GM18858 (cell line): ENCODE results near the gene PLEKHN1.
"Not testable (repeated sequence)": the region's sequence is repeated elsewhere in the genome, so short reads cannot be mapped to it uniquely, and the experiment has no call there.

Source experiments
- ATAC-seq: cut with Tn5 transposase; IDR thresholded peaks from one replicate; pipeline ENCODE4 v1.9.1; 2021; ENCODE audit not compliant: unreplicated experiment

PLEKHN1 gene

GRCh38 chr1:991275-991674 lies 25.0 kb downstream of the PLEKHN1 start:
- ATAC-seq, result not testable (repeated sequence)

- ATAC-seq, result no peak
These were observed 25.6 kb downstream of the PLEKHN1 start for GRCh38 chr1:991895-992294.

GRCh38 chr1:992362-992761 lies 26.1 kb downstream of the PLEKHN1 start:
- no peak for ATAC-seq

- ATAC-seq, result no peak
These were observed 27.2 kb downstream of the PLEKHN1 start for GRCh38 chr1:993379-993995.

- ATAC-seq, result not testable (repeated sequence)
These were observed 28.3 kb downstream of the PLEKHN1 start for GRCh38 chr1:994546-994945.

- ATAC-seq, result no peak
These were observed 29.7 kb downstream of the PLEKHN1 start for GRCh38 chr1:995665-996633.

- ATAC-seq, result no peak
These were observed 30.8 kb downstream of the PLEKHN1 start for GRCh38 chr1:996851-997712.

- no peak for ATAC-seq
These were observed 31.4 kb downstream of the PLEKHN1 start for GRCh38 chr1:997713-997992.

- no peak for ATAC-seq
These were observed 31.9 kb downstream of the PLEKHN1 start for GRCh38 chr1:997993-998744.

- ATAC-seq, result no peak
These were observed 32.4 kb downstream of the PLEKHN1 start for GRCh38 chr1:998745-998994.

- ATAC-seq, result no peak
These were observed 32.9 kb downstream of the PLEKHN1 start for GRCh38 chr1:998995-999724.

GRCh38 chr1:999725-1000356 lies 33.6 kb downstream of the PLEKHN1 start, which contains the start of gene HES4:
TSS of gene HES4 (minus strand) at chr1:1000097. CDS start at chr1:999973, 124 bp downstream.
- ATAC-seq, result no peak

GRCh38 chr1:1000357-1001056 lies 34.2 kb downstream of the PLEKHN1 start:
- no peak for ATAC-seq

- ATAC-seq, result no peak
These were observed 34.9 kb downstream of the PLEKHN1 start for GRCh38 chr1:1001057-1001783.

- no peak for ATAC-seq
These were observed 37.5 kb downstream of the PLEKHN1 start for GRCh38 chr1:1003618-1004419.

- no peak for ATAC-seq
These were observed 38.1 kb downstream of the PLEKHN1 start for GRCh38 chr1:1004420-1004779.

- ATAC-seq, result no peak
These were observed 38.8 kb downstream of the PLEKHN1 start for GRCh38 chr1:1004780-1005697.
